NCI-H146 treated with DMSO at 0.1 percent for 48 hours (cell line): ENCODE data around the gene ABCC2.

ENCODE experiments used
- DNase-seq: peaks from one replicate; lab custom pipeline; 2025; ENCODE audit not compliant: unreplicated experiment; lab: John Stamatoyannopoulos, UW

The ABCC2 gene

DNA sequence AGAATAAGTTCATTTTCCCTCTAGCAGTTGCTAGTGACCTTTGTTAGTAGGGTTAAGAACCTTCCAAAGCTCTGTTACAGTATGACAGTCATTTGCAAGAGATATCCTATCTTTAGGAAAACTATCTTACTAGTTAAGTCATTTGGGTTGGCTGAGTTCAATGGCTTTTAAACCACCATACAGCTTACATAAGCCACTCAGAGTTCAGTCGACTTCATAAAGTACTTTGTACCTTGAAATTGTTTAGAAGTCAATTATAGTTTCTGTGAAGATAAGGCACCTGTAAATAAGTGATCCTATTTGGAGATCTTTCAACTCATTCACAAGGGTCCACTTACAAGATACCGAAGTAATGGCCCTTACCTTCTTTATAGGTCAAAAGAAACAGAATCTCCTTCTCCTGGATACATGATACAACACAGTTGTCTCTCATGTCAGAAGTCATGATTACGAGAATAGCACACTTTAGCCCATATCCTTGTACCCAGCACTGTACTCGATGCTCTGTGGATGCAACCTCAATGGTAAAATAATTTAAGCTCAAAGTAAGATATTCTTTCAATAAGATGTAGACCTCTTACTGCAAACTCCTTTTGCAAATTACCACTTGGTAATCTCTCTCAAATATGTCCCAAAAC lies 11.9 kb upstream of the ABCC2 start:
- no peak for DNase-seq

DNA sequence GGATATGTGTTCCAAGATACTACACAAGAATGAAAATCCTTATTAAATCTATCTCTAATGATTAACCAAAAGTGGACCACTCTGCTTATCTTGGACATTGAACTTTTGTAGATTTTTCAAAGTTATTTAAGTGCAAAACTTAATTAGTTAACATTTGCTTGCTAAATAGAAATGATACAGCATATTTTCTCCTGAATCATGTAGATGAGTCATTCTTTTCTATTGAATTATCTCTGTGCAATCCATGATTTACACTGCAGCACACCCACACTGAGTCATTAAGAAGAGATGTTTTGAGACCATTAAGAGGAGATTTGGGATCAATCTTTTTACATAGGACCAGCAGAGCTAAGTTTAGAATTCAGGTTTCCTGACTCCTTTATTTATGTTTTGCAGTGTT lies 6.6 kb upstream of the ABCC2 start:
- DNase-seq = no peak

DNA sequence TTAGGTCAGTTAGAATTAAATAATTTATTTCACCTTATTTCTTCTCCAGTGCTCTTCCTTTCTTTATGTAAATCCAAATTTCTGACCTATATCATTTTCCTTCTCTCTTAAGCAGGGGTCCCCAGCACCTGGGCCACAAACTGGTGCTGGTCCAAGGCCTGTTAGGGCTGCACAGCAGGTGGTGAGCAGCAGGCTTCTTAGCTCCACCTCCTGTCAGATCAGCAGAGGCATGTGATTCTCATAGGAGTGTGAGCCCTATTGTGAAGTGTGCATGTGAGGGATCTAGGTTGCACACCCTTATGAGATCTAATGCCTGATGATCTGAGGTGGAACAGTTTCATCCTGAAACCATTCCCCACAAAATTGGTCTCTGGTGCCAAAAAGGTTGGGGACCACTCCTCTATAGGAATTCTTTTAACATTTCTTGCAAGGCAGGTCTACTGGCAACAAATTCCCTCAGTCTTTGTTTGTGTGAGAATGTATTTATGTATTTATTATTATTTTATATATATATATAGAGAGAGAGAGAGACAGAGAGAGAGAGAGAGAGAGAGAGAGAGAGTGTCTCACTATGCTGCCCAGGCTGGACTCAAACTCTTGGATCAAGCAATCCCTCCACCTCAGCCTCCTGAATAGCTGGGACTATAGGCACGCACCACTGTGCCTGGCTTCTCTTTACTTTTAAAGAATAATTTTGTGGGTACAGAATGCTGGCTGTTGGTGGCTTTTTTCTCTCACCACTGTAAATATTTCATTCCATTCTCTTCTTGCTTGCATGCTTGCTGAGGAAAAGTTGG lies 4.3 kb upstream of the ABCC2 start:
- DNase-seq = no peak

DNA sequence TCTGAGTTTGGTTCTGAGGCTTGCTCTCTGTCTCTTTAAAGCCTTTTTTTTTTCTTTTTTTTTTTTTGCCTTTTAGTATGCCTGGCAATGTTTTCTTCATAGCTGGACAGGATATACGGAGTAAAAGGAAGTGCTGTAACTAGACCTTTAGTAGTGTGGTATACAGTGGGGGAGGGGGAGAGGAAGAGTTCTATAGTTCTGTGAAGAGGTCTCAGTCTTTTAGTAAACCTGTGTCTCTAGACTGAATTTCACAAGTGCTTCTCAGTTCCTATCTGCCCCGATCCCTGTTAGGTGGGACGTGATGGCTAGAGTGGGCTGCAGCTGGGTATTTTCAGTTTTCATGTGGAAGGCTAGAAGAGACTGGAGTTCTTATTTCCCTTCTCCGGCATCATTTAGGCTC lies 3.1 kb upstream of the ABCC2 start:
- no peak for DNase-seq

DNA sequence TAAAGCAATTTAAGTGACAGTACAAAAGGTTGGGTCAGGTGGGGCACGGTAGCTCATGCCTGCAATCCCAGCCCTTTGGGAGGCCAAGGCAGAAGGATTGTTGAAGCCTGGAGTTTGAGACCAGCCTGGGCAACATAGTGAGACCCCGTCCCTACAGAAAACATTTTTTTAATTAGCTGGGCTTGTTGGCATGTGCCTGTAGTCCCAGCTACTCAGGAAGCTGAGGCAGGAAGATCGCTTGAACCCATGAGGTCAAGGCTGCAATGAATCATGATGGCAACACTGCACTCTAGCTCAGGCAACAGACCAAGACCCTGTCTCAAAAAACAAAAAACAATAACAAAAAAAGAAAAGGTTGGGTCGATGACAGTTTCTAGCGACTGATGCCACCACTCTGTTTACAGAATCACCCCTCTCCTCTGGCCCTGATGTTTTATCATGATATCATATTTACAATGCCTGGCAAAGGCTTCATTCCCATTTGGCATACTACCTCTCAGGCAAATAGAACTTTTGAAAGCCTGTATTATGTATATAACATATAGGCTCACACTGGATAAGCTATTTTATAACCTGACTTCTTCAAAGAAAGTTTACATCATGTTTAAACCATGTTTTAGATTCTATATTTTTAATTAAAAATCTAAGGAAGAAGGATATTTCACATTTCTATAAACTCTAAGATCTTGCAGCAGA lies 558 bp upstream of the ABCC2 start:
- no peak for DNase-seq

DNA sequence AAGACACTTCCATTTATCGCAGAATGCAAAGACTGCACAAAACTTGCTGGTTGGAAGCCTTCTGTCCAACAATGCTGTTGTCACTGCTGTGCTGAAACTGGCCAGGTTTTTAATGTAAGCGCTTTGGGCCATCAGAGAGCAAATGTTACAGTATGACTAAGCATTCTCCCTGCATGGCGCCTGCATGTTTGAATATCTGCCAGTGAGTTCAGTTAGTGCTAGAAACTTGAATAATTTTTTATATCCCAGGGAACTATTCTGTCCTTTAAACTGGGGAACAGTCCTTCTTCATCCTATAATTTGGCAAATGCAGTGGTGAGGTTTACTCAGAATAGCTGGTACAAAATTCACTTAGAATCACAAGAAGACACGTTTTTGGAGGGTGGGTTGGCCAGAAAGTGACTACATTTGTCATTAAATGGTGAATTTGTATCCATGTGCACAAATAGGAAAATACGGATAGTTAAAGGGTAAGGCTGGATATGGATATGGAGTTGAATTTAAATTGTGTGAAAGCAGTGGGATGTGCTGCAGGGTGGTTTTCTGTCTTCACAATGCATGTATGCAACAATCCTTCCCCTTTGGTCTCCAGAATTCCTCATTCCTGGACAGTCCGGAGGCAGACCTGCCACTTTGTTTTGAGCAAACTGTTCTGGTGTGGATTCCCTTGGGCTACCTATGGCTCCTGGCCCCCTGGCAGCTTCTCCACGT lies 1.7 kb downstream of the ABCC2 start:
- DNase-seq = no peak

DNA sequence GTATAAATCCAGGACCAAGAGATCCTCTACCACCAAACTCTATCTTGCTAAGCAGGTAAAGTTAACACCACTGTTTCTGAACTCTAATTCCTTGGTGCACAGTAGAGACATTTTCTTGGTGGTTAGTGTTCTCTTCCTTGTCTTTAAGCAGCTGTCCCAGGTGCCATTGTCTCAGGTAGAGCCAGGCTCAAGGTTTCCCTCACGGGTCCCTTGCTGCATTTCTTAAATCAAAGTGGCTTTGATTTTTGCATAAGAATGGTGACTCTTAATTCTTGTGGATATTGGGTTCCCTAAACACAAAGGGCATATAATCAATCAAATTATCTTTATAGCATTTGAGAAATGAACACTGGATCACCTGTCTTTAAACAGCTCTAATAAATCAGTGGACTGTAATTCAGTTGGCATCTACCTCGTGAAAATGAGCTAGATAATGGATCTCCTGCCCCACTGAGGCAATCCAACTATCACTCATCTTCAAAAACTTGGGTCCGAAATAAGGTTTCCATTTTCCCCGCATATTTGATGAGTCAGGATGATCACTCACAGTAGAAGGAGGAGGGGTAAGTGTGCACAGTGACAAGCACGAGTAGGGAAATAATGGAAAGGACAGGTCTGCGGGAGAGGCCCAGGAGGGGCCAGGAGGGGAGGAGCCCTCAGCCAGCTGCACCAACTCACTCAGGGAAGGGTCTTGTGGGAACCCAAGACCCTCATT lies 2.4 kb downstream of the ABCC2 start:
- DNase-seq = no peak

DNA sequence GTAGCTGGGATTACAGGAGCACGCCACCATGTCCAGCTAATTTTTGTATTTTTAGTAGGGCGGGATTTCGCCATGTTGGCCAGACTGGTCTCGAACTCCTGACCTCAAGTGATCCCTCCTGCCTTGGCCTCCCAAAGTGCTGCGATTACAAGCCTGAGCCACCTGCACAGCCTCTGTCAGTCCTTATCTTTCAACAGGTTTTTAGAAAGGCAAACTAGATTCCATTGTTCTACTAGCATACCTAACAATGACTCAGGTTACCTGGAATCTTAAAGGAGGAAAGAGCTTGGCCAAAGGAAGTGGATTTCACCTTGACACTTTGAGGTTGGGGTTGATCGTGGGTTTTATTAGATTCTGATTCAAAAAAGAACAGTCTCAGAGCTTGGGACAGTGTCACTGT lies 3.2 kb downstream of the ABCC2 start:
- DNase-seq = no peak

DNA sequence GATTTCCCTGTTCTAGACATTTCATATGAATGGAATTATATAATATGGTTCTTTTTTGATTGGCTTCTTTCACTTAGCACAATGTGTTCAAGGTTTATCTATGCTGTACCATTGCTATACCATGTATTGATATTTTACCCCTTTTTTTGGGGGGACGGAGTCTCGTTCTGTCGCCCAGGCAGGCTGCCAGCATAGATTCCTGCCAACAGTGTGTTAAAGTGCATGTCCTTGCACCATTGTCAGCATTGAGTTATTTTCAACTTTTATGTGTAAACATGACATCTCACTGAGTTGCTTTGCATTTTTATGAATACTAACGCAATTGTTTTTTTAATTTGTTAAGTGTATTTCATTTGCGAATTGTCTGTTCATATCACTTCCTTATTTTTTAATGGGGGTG lies 4.9 kb downstream of the ABCC2 start:
- DNase-seq = no peak

DNA sequence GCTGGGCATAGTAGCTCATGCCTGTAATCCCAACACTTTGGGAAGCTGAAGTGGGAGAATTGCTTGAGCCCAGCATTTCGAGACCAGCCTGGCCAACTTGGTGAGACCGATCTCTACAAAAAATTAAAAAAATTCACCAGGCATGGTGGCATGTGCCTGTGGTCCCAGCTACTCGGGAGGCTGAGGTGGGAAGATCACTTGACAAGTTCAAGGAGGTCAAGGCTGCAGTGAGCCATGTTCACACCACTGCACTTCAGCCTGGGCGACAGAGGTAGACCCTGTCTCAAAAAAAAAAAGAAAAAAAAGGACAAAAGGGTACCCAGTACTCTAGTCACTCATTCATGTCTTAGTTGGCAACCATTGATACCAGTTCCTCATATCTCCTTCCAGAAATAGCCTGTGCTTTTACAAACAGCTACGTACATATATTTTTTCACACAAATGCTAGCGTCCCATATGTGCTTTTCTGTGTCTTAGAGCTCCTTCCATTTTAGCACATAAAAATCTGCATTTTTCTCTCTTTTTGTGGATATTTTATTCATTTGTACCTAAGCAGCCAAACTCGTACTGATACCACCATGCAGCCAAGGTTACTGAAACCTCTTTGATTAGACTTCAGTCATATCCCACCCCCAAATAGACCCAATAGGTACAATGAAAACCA lies 5.5 kb downstream of the ABCC2 start:
- DNase-seq = no peak

DNA sequence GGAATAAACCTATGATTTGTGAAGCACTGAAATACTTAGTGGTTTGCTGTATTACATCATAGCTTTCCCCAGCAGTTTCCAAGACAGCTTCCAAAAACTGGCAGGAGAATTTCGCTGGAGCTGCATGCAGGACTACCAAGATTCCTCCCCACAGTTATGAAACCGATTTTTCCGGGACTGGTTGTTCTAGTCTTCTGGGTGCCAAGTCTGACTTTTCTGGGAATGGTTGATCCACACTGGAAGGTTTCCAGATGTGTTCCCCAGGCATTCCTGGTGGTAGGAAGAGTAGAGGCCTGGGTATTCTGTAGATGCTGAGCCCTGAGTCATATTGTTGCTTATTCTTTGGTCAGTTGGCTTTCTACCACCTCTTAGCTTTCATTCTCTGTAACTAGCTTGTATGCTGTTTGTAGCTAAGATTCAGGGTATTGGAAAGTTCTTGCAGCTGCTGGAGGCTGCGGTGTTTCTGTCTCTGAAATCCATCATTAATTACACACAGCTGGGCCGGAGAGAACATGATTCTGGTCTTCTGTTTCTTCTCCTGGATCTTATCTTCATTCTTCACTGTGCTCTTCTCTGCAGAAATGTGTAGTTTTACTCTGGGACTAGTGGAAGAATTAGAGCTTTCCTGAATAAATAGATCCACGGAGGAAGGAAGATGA lies 6.3 kb downstream of the ABCC2 start:
- DNase-seq = no peak

DNA sequence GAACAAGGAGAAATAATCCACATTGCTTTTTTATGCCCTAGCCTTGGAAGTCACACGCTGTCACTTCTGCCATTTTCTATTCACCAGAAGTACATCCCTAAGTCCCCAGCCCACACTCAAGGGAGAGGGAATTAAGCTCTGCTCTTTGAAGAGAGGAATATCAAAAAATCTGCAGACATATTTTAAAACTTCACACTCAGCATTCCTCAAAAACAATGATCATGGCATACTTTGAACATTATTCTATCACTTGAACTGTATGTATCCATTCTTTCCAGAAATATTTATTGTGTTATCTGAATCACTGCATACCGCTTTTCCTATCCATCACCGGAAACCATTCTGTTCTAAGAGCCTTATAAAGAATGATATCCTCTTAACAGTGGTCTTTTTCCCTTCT lies 9.4 kb downstream of the ABCC2 start:
- DNase-seq = no peak

DNA sequence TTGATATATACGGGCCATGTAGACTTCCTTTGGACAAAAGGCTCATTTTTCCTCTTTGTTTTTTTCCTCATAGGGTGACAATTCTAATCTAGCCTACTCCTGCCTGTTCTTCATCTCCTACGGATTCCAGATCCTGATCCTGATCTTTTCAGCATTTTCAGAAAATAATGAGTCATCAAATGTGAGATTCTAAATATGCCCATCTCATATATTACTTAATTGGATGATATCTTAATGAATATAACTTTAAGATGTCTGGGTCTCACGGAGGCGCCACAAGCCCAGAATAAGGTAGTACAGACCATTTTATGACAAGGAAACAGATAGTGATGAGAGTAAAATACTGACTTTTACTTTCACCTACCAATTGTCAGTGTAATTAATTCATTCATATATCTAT lies 11.4 kb downstream of the ABCC2 start:
- no peak for DNase-seq

DNA sequence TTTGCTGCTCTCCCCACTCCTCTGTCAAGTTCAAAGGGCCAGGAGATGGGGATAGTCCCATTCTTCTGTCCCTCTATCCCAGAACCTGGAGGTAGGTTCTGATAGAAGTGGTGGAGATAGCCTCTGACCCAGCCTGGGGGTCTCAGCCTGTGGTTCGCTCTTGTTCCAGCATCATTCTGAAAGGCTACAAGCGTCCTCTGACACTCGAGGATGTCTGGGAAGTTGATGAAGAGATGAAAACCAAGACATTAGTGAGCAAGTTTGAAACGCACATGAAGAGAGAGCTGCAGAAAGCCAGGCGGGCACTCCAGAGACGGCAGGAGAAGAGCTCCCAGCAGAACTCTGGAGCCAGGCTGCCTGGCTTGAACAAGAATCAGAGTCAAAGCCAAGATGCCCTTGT lies 14.5 kb downstream of the ABCC2 start:
- DNase-seq = no peak

DNA sequence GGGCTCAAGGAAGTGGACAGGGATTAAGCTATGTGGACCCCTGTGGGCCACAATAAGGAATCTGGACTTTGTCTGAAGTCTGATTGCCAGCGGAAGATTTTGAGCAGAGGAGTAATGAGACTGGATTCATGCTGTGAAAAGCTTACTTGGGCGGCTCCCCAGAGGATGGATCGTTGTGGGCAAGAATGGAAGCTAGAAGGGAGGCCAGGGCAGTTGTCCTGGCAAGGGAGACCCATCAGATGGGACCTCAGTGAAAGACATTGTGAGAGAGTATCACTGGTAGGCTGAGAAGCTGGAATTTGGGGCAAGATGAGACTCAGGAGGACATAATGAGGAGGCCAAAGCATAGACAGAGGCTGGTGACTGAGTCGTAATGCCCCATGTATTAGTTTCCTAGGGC lies 15.6 kb downstream of the ABCC2 start:
- no peak for DNase-seq

DNA sequence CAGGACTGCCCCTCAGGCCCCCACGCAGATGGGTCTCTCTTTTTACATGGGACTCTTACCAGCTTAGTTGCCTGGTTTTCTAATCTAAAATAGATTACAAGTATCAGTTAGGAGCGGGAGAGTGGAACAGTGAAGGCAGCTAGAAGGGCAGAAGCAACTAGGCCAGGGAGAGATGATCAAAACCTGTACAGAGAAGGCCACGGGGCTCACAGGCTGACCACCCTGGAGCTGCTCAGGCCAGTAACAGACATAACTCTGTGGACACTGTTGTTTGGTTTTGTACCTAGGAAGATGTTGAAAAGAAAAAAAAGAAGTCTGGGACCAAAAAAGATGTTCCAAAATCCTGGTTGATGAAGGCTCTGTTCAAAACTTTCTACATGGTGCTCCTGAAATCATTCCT lies 16.5 kb downstream of the ABCC2 start:
- DNase-seq = no peak

DNA sequence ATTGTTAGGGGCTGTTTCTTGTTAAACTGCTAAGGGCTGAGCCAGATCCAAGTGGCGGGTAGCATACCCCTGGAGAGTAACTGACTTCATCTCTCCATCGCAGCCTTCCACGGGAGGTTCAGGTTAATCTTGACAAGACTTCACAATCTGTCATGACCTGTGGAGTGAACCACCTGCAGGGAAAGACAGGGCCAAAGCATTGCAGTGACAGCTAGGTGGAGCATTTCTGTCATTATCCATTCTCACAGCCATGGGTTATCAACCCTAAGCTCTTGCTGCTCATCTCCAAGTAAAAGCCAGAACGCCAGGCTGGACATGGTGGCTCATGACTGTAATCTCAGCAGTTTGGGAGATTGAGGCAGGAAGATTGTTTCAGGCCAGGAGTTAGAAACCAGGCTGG lies 17.2 kb downstream of the ABCC2 start:
- no peak for DNase-seq

DNA sequence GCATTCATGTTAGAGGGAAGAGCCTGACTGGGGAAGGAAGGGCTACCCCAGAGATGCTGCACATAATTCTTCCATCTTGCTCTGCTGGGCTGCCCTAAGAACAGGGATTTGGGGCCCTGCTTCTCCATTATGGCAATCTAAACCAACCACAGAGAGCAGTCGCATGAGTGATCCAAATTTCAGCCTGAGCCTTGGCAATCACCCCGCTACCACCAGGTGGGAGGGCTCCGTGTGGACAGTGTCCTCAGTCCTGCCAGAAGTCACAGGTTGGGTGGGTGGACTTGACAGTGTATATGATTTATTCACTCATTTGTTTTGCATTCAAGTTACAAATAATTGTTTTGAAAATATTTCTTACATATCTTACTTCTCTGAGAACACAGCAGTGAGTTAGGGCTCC lies 22.0 kb downstream of the ABCC2 start:
- DNase-seq = no peak

DNA sequence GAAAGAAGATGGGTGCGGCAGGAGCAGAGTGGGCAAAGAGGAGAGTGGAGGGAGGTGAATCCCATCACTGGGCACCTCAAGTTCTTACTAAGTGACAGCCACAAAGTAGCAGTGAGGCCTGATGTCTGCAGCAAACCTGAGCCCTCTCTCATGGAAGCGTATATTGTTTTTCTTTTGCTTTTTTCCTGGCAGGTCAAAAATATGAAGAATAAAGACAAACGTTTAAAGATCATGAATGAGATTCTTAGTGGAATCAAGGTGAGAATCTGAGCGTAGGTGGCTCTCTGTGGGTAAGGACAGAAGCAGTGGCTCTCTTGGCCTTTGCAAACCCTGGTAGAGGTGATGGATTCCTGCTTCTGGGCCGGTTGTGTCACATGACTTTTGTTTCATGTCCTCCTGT lies 22.8 kb downstream of the ABCC2 start:
- no peak for DNase-seq

DNA sequence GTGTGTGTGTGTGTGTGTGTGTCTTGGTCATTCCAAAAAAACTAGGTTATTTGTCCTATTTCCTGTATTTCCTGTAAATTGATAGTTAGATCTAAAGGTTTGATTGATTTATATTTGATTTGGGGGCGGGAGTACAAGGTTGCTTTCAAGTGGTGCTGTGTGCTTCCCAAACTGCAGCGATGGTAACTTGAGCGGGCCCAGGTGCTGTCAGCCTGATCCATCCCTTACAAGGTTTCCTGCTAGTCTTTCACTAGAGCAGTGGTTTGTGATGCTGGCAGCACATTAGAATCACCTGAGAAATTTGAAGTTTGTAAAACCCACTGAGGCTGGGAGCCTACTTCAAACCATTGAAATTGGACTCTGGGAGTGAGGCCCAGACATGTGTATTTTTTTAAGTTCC lies 23.7 kb downstream of the ABCC2 start:
- no peak for DNase-seq
